PC-3 (cell line): ENCODE data around the gene HDAC1. TPM values are rescaled to one million over a fixed set of nuclear protein-coding genes. Genes with fewer than 3 reads are reported as not detected.
A peak's percentile ranks its signal among the peaks of the same experiment; 100 is the strongest.

ENCODE experiments used
- ATAC-seq: fragments of 200-7000 bp; cut with Tn5 transposase; 2 replicates; pipeline ENCODE4 v1.9.1; 2020; ENCODE audit warnings: mild to moderate bottlenecking, moderate library complexity
- BruUV-seq: library from RNA; stranded (reverse); fragments of 400-500 nt; replicated peaks from 2 replicates; lab custom pipeline; 2021; lab: Mats Ljungman, UMichigan
- CTCF ChIA-PET: fragments of 300-600 bp; sonication (Branson Sonifier 250); formaldehyde crosslinking; loops from one replicate; lab custom pipeline; 2022; ENCODE audit warnings: antibody characterized with exemption; lab: Charles Lee
- POLR2A ChIA-PET: fragments of 300-600 bp; sonication (Branson Sonifier 250); formaldehyde crosslinking; loops from one replicate; lab custom pipeline; 2022; ENCODE audit warnings: antibody characterized with exemption; ENCODE audit not compliant: unreplicated experiment; lab: Charles Lee
- DNase-seq: peaks from one replicate; pipeline ENCODE4 v3.0.0-alpha.2; 2015
- H2AFZ ChIP-seq: fragments of 300-600 bp; sonication (generic); 2 replicates; pipeline ENCODE4 v1.6.0; 2016; ENCODE audit warnings: antibody characterized with exemption, low read length
- H3F3A ChIP-seq: fragments of 300-600 bp; sonication (generic); one replicate; pipeline ENCODE4 v1.6.0; 2017; ENCODE audit warnings: antibody characterized with exemption, low read length, control low read depth, mild to moderate bottlenecking; ENCODE audit not compliant: unreplicated experiment
- H3K27ac ChIP-seq: fragments of 300-600 bp; sonication (generic); 2 replicates; pipeline ENCODE4 v1.5.1; 2016; ENCODE audit warnings: mild to moderate bottlenecking, low read length
- H3K27me3 ChIP-seq: fragments of 300-600 bp; sonication (generic); 2 replicates; pipeline ENCODE4 v1.6.1; 2016; ENCODE audit warnings: low read length, mixed read lengths
- H3K36me3 ChIP-seq: fragments of 300-600 bp; sonication (generic); 2 replicates; pipeline ENCODE4 v1.6.1; 2016; ENCODE audit warnings: low read depth, mixed run types, low read length, mixed read lengths
- H3K4me1 ChIP-seq: fragments of 300-600 bp; sonication (generic); 2 replicates; pipeline ENCODE4 v1.5.1; 2016; ENCODE audit warnings: low read length; ENCODE audit not compliant: insufficient read depth
- H3K4me2 ChIP-seq: fragments of 300-600 bp; sonication (generic); 2 replicates; pipeline ENCODE4 v1.6.0; 2016; ENCODE audit warnings: low read length
- H3K4me3 ChIP-seq: fragments of 300-600 bp; sonication (generic); 2 replicates; pipeline ENCODE4 v1.5.1; 2016; ENCODE audit warnings: mild to moderate bottlenecking, low read length, mixed read lengths
- H3K79me2 ChIP-seq: fragments of 300-600 bp; sonication (generic); 2 replicates; pipeline ENCODE4 v1.6.1; 2017; ENCODE audit warnings: low read length, mixed read lengths
- H3K9ac ChIP-seq: fragments of 300-600 bp; sonication (generic); 2 replicates; pipeline ENCODE4 v1.6.0; 2016; ENCODE audit warnings: mild to moderate bottlenecking, low read length
- H3K9me2 ChIP-seq: fragments of 300-600 bp; sonication (generic); replicated peaks from 2 replicates; pipeline ENCODE4 v1.6.1; 2016; ENCODE audit warnings: mixed run types, low read length, mixed read lengths
- H3K9me3 ChIP-seq: fragments of 300-600 bp; sonication (generic); 2 replicates; pipeline ENCODE4 v1.6.1; 2016; ENCODE audit warnings: low read length, mixed read lengths
- H4K20me1 ChIP-seq: fragments of 300-600 bp; sonication (generic); 2 replicates; pipeline ENCODE4 v1.6.1; 2016; ENCODE audit warnings: low read length, mixed read lengths
- EZH2 ChIP-seq: fragments of 300-600 bp; sonication (generic); IDR thresholded peaks from one replicate; pipeline ENCODE4 v1.6.1; 2017; ENCODE audit warnings: antibody characterized with exemption, mild to moderate bottlenecking, low read length; ENCODE audit not compliant: unreplicated experiment
- EZH2phosphoT487 ChIP-seq: fragments of 300-600 bp; sonication (generic); IDR thresholded peaks from 2 replicates; pipeline ENCODE4 v1.6.1; 2018; ENCODE audit warnings: mild to moderate bottlenecking, antibody characterized with exemption, low read length, borderline replicate concordance
- intact Hi-C: fragments of 100-400 bp; cut with micrococcal nuclease; formaldehyde crosslinking; loops from 2 replicates; pipeline ENCODE4 v1.9.0; 2023
- total RNA-seq: library from RNA; depleted of rRNA; stranded (reverse); fragments of >200 nt; gene quantifications from 2 replicates; pipeline ENCODE4 v1.2.3, GENCODE V29; 2014
- TF ChIP-seq, protein P1 (sequence below): fragments of 300-600 bp; sonication (generic); conservative IDR thresholded peaks from 2 replicates; pipeline ENCODE4 v1.5.1; 2017; ENCODE audit warnings: antibody characterized with exemption, low read depth, mild to moderate bottlenecking, low read length

HDAC1 gene
- total RNA-seq, 1 experiment from 2014 or later, result 184 TPM

DNA sequence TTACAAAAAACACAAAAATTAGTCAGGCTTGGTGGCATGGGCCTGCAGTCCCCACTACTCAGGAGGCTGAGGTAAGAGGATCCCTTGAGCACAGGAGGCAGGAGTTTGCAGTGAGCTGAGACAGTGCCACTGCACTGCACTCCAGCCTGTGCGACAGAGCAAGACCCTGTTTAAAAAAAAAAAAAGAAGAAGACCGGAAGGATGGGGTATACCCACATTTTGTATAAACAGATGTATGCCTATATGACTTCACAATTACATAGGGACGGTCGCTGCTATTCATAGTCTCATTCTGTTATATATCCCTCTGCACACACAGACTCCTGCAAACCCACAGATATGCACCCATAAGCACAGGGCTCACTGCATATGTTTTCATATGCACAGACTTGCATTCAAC is 28.1 kb upstream of the HDAC1 start:
- H3K36me3 ChIP-seq, result no peaks in the 10 kb centered on the region
- no TSS peak for BruUV-seq
- no peak overlapping the region for H2AFZ ChIP-seq
- DNase-seq (no peak), ATAC-seq (no peak)
- H3K27ac ChIP-seq, result no peak overlapping the region
- H3K27me3 ChIP-seq, result no peaks in the 10 kb centered on the region
- H3K9me2 ChIP-seq, result no peaks in the 10 kb centered on the region
- no peaks in the 10 kb centered on the region for H3K79me2 ChIP-seq
- intact Hi-C loops, result no loop called here
- POLR2A ChIA-PET, result no interaction called here
- no peaks in the 10 kb centered on the region for H3K4me1 ChIP-seq
- CTCF ChIA-PET, result no interaction called here
- no peak overlapping the region for H3K4me2 ChIP-seq
- H3K9ac ChIP-seq, result no peak overlapping the region
- H4K20me1 ChIP-seq, result no peaks in the 10 kb centered on the region
- no peaks in the 10 kb centered on the region for H3K9me3 ChIP-seq
- no peak for TF ChIP-seq EZH2phosphoT487
- TF ChIP-seq EZH2, result no peak
- TF ChIP-seq, protein P1, sequence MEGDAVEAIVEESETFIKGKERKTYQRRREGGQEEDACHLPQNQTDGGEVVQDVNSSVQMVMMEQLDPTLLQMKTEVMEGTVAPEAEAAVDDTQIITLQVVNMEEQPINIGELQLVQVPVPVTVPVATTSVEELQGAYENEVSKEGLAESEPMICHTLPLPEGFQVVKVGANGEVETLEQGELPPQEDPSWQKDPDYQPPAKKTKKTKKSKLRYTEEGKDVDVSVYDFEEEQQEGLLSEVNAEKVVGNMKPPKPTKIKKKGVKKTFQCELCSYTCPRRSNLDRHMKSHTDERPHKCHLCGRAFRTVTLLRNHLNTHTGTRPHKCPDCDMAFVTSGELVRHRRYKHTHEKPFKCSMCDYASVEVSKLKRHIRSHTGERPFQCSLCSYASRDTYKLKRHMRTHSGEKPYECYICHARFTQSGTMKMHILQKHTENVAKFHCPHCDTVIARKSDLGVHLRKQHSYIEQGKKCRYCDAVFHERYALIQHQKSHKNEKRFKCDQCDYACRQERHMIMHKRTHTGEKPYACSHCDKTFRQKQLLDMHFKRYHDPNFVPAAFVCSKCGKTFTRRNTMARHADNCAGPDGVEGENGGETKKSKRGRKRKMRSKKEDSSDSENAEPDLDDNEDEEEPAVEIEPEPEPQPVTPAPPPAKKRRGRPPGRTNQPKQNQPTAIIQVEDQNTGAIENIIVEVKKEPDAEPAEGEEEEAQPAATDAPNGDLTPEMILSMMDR, result no peak
- H3F3A ChIP-seq, result no peaks in the 10 kb centered on the region
- H3K4me3 ChIP-seq, result no peak overlapping the region

GRCh38 chr1:32265846-32266245 is 26.0 kb upstream of the HDAC1 start:
- no peaks in the 10 kb centered on the region for H3F3A ChIP-seq
- no peak overlapping the region for H2AFZ ChIP-seq
- H3K9ac ChIP-seq, result no peak overlapping the region
- no peak overlapping the region for H3K4me3 ChIP-seq
- ChIA-PET POLR2A (no interaction called here), CTCF (no interaction called here)
- TF ChIP-seq EZH2 (no peak), EZH2phosphoT487 (no peak)
- TF ChIP-seq, protein P1, result no peak
- H3K9me3 ChIP-seq, result no peaks in the 10 kb centered on the region
- H3K27ac ChIP-seq, result no peak overlapping the region
- no peaks in the 10 kb centered on the region for H3K79me2 ChIP-seq
- no peaks in the 10 kb centered on the region for H3K27me3 ChIP-seq
- H4K20me1 ChIP-seq, result no peaks in the 10 kb centered on the region
- H3K4me1 ChIP-seq, result no peaks in the 10 kb centered on the region
- intact Hi-C loops, result no loop called here
- DNase-seq (no peak), ATAC-seq (no peak)
- no peak overlapping the region for H3K4me2 ChIP-seq
- no TSS peak for BruUV-seq
- no peaks in the 10 kb centered on the region for H3K9me2 ChIP-seq
- H3K36me3 ChIP-seq, result no peaks in the 10 kb centered on the region

- ChIA-PET POLR2A (no interaction called here), CTCF (no interaction called here)
- no peak for ATAC-seq
- TF ChIP-seq EZH2phosphoT487 (no peak), EZH2 (no peak)
- TF ChIP-seq, protein P1, result no peak
- no TSS peak for BruUV-seq
- Histone ChIP-seq H3K9me3 (no peaks in the 10 kb centered on the region), H3K27ac (no peak overlapping the region), H4K20me1 (no peaks in the 10 kb centered on the region), H3K9ac (no peak overlapping the region), H3K9me2 (no peaks in the 10 kb centered on the region), H3K4me1 (no peaks in the 10 kb centered on the region), H3K36me3 (no peaks in the 10 kb centered on the region), H3K79me2 (no peaks in the 10 kb centered on the region), H3F3A (no peaks in the 10 kb centered on the region), H3K4me3 (no peak overlapping the region), H3K27me3 (no peaks in the 10 kb centered on the region), H3K4me2 (no peak overlapping the region), H2AFZ (0 out of 2 replicates have a peak overlapping the region, but pooled peaks have one; percentile 13)
- no peak for DNase-seq
- intact Hi-C loops, result no loop called here
These were observed 24.8 kb upstream of the HDAC1 start for GRCh38 chr1:32266921-32267591.
